ENCODE measurements around the gene PIGU. TPM values are rescaled to one million over a fixed set of nuclear protein-coding genes. Genes with fewer than 3 reads are reported as not detected.

The PIGU gene
- total and polyA plus RNA-seq, 2 of the 13 experiments (the other 11 are each of a cell fraction or from before 2014, with no cell fraction given): 45.5 to 231 TPM

GRCh38 chr20:34717230-34718095 lies 40.6 kb upstream of the PIGU start (continued):
- no peak for TF ChIP-seq SOX13 (IDR thresholded peaks at IDR 0.05)
- TF ChIP-seq SOX13 (CRISPR knock-in tag; conservative IDR thresholded peaks at IDR 0.05 in 1 of 2, IDR thresholded peaks at IDR 0.05 in 1 of 2): peak in 1 of 2 experiments; percentile 32; a peak in 2 of 4 replicates
- TF ChIP-seq ZFYVE20 (CRISPR knock-in tag; IDR thresholded peaks at IDR 0.05; ENCODE audit: borderline replicate concordance, low read depth): no peak
- TF ChIP-seq ZUFSP (CRISPR knock-in tag; IDR thresholded peaks at IDR 0.05; ENCODE audit: borderline replicate concordance): no peak
- no peak for TF ChIP-seq DMTF1 (CRISPR knock-in tag; IDR thresholded peaks at IDR 0.05)
- TF ChIP-seq ATF4 (CRISPR knock-in tag; IDR thresholded peaks at IDR 0.05): no peak
- TF ChIP-seq ZBTB37 (CRISPR knock-in tag; IDR thresholded peaks at IDR 0.05): 0 out of 2 replicates have a peak, but pooled peaks have one; percentile 75
- no peak for TF ChIP-seq ZSCAN21 (CRISPR knock-in tag; IDR thresholded peaks at IDR 0.05; ENCODE audit: borderline replicate concordance)
- TF ChIP-seq NFRKB (IDR thresholded peaks at IDR 0.05): no peak
- TF ChIP-seq E2F5 (CRISPR knock-in tag; conservative IDR thresholded peaks at IDR 0.05): no peak
- TF ChIP-seq ZFY (CRISPR knock-in tag; IDR thresholded peaks at IDR 0.05): no peak
- no peak for TF ChIP-seq ZNF547 (CRISPR knock-in tag; IDR thresholded peaks at IDR 0.05)
- peak; percentile 32; the same call in 1 of the 2 replicates for TF ChIP-seq ZSCAN12 (CRISPR knock-in tag; IDR thresholded peaks at IDR 0.05)
- TF ChIP-seq ZNF260 (CRISPR knock-in tag; IDR thresholded peaks at IDR 0.05; ENCODE audit: borderline replicate concordance, low read depth): no peak
- no peak for TF ChIP-seq AGO2 (optimal IDR thresholded peaks at IDR 0.05; ENCODE audit: low read depth, low read length)
- TF ChIP-seq ATF7-NPFF (CRISPR knock-in tag; IDR thresholded peaks at IDR 0.05; ENCODE audit: low read depth): 0 out of 2 replicates have a peak, but pooled peaks have one; percentile 43
- TF ChIP-seq IRX3 (CRISPR knock-in tag; IDR thresholded peaks at IDR 0.05; ENCODE audit: borderline replicate concordance, low read depth): no peak
- peak; percentile 68 for TF ChIP-seq ZEB1 (IDR thresholded peaks at IDR 0.05; ENCODE audit: insufficient replicate concordance, low read depth)
- no peak for TF ChIP-seq ZNF354B (CRISPR knock-in tag; IDR thresholded peaks at IDR 0.05)
- no peak for TF ChIP-seq PAX8 (CRISPR knock-in tag; IDR thresholded peaks at IDR 0.05; ENCODE audit: borderline replicate concordance)
- no peak for TF ChIP-seq ZNF3 (CRISPR knock-in tag; IDR thresholded peaks at IDR 0.05)
- no peak for TF ChIP-seq GABPB1 (CRISPR knock-in tag; IDR thresholded peaks at IDR 0.05)
